Activated T-helper 1 cell treated with Interleukin-2 at 50 U/mL for 16 hours (primary cell): Measurements from ENCODE around the gene UPF2.
"Not testable (repeated sequence)": the region's sequence is repeated elsewhere in the genome, so short reads cannot be mapped to it uniquely, and the experiment has no call there.

Experiments used
- DNase-seq: peaks from one replicate; pipeline ENCODE4 v3.0.0-alpha.2; 2020; ENCODE audit warnings: low read depth

The UPF2 gene

DNA sequence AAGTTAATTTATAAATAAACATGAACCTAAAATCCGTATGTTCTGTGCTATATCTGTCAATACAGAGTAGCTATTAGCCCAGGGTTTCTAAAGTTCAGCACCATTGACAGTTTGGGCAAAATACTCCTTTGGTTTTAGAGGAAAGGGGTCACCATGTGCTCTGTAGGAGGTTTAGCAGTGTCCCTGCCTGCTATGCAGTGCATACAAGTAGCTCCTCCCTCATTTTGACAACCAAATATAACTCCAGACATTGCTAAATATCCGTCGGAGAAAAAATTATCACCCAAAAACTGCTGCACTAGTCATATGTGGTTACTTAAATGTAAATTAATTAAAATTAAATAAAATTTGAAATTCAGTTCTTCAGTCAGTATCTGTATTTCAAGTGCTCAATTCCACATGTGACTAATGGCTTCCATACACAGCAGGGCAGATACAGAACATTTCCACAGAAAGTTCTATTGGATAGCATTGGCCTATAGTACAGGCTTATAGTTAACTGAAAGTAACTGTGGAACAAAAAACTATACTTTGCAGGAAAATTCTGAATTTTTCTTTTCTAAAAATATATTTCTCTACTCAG lies 6.4 kb downstream of the UPF2 start:
- DNase-seq = no peak

DNA sequence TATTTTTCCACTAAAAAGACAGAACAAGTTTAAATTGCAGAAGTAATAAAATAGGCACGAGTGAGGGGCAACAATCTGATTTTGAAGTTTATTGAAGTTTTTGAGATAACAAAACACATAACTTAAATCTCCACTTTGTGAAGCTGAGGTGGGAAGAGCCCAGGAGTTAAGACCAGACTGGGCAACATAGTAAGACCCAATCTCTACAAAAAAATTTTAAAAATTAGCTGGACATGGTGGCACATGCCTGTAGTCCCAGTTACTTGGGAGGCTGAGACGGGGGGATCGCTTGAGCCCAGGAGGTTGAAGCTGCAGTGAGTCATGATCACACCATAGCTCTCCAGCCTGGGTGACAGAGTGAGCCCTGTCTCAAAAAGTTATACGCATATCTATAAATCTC lies 11.2 kb downstream of the UPF2 start:
- no peak for DNase-seq

DNA sequence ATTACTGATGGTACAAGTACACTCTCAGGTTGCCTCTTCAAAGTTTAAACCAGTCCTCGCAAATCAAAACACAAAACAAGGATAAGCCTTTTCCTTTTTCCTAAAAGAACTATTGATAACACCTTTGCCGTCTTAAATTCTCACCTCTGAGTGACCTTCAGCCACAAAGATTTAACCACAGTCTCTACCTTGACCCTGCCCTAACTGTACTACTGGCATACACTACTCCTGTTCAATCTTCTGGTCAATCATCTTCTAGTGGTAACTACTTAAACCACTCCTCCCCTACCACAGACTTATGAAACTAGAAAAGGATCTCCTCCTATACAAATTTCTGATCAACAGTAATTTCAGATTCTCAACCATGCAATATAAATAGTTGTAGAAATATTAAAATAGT lies 15.1 kb downstream of the UPF2 start:
- no peak for DNase-seq

DNA sequence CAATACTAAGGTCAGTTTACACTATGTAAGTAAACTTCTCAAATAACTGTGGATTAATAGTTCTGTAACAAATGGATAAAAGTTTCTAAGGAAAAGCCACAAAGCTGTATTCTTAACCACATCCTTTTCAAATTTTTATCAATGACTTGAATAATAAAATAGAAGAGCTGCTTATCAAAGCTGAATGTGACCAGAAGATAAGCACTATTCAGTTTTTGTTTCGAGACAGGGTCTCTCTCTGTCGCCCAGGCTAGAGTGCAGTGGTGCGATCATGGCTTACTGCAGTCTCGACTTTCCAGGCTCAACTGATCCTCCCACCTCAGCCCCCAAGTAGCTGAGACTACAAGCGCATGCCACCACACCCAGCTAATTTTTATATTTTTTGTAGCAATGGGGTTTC lies 17.0 kb downstream of the UPF2 start:
- no peak for DNase-seq

DNA sequence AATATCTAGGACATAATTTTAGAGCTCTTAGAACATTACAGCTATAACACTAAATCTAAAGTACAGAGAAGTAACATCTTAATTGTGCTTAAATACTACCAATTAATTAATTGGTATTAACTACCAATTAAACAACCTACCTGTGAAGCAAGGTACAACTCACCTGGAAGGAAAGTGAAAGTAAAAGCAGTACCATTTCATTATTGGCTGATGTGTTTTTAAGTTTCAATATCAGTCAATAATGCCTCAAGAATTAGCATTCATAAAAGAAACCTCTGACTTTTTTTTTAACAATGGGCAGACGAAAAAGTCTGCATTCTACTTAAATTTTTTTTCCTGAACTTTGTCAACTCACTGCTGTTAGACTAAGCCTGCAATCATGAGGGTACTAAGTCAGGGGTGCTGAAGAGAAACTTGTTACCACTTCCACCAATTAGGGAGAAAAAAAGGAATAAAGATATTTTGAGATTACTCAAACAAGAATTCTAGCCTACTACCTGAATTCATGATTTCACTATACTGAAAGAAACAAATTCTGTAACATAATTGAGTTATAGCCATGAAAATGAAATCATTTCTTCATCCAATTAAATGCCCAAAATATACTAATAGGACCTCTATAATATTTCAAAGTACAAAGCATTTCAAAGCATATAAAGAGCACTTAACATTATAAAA lies 19.9 kb downstream of the UPF2 start:
- no peak for DNase-seq

DNA sequence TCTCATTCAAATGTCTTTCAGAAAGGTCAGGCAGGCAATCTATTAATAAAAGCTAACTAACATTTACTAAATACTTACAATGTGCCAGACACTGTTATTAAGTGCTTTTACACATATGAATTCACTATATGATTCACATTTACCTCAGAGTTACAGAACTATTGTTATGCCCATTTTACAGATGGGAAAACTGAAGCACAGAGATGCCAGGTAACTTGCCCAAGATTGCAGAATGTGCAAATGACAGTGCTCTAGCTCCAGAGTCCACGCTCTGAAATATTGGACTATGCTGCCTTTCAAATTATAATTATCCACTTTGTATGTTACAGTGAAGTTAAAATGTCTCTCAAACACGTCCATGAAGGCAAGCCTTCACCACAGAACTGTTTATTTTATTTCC lies 22.0 kb downstream of the UPF2 start:
- no peak for DNase-seq

DNA sequence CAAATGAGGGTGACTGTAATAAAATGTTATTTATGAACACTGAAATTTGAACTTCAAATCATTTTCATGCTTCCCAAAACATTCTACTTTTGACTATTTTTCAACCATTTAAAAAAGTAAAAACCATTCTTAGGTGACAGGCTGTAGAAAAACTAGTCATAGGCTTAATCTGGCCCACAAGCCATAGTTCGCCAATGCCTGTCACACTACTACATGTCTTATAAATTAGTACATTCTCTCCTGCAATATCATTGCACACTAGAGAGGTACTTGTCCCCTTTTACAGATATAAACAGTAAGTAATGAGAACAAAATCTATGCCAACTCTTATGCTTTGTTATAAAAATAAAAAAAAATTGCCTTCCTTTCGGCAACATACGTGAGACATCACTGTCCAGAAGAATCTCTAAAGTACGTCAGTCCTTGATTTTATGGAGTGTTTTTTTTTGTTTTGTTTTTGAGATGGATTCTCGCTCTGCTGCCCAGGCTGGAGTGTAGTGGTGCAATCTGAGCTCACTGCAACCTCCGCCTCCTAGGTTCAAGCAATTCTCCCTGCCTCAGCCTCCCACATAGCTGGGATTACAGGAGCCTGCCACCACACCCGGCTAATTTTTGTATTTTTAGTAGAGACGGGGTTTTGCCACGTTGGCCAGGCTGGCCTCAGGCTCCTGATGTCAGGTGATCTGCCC lies 23.2 kb downstream of the UPF2 start:
- no peak for DNase-seq

DNA sequence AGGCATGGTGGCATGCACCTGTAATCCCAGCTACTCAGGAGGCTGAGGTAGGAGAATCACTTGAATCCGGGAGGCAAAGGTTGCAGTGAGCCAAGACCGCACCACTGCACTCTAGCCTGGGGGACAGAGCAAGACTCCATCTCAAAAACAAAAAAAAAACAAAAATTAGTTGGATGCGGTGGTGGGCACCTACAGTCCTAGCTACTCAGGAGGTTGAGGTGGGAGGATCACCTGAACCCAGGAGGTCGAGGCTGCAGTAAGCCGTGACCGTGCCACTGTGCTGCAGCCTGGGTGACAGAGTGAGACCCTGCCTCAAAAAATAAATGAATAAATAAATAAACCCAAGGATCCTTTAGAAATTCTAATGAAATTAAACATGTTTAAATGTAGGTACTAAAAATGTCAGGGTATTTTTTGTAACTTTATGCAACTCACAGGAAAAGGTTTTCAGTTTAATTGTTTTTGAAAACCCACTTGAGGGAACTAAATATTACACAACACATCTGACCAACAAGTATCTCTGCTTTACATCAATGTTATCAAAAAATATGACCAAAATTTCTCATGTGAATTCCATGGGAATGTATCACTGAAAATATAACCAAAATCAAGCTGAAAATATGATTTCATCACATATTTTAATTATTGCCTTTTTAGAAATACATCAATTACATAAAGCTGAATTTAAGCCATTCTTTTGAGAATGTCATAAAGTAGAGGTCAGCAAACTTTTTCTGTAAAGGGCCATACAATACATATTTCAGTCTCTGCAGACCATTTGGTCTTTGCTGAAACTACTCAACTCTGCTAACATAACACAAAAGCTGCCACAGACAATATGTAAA lies 23.9 kb downstream of the UPF2 start:
- DNase-seq = no peak

DNA sequence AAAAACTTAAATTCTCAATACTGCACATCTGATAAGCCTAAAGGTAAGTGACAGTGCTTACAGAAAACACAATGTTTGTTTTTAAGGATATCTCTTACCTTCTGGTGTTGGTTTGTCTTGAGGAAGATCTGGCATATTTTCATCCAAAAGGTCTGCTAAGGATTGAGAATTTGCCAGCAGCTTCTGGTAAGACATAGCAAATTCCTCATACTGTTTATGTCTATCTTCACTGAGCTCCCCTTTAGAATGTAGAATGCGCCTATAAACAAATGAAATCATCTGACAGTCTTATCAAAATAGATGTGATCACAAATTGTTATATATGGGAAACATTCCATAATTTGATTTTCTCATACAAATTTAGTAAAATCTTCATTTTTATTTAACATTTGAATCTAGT lies 28.7 kb downstream of the UPF2 start:
- DNase-seq = no peak

DNA sequence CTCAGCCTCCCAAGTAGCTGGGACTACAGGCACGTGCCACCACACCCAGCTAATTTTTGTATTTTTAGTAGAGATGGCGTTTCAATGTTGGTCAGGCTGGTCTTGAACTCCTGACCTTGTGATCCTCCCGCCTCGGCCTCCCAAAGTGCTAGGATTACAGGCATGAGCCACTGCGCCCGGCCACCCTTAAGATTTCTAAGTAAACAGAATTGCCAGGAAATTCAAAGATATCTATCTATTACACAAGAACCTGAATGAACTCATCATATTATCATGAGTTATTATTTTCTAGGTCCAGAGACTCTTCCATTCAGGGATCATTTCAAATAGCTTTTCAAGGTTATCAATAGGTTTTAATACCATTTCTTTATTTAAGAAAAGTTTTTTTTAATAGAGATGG lies 29.2 kb downstream of the UPF2 start:
- DNase-seq = not testable (repeated sequence)

DNA sequence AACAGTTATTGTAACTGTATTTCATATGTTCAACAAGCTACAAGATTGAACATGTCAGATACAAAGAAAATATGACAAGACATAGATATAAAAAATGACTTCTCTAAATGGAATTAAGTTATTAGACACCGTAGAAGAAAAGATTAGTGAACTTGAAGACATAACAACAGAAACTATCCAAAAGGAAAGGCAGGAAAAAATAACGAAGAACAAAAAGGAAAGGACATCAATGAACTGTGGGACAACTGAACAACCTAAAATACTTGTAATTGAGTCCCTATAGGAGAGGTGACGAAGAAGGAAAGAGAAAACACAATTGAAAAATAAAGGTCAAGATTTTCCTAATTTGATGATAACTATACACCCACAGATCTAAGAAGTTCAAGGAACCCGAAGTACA lies 32.3 kb downstream of the UPF2 start:
- no peak for DNase-seq

DNA sequence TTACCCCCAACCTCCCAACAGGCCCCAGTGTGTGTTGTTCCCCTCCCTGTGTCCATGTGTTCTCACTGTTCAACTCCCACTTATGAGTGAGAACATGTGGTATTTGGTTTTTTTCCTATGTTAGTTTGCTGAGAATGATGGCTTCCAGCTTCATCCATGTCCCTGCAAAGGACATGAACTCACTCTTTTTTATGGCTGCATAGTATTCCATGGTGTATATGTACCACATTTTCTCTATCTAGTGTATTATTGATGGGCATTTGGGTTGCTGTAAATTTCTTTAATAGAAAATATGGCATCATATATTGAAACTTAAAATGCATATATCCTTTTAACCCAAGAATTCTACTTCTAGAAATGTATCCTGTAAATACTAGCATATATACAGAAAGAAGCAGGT lies 33.8 kb downstream of the UPF2 start:
- not testable (repeated sequence) for DNase-seq

DNA sequence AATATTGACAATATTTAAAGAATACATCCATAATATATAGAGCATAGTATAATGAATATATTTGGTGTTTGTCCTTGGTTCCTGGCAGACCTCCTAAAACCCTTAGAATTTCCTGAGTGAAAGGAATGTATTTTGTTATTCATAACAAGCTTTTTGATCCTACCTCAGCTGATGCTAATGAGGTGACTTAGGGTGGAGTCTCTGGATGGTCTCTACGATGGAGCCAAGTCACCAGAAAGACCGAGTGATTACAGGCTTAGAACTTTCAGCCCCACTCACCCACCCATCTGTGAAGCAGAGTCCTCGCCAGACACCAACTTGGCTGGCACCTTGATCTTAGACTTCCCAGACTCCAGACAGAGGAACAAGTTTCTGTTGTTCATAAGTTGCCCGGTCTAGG lies 35.9 kb downstream of the UPF2 start:
- DNase-seq = no peak

DNA sequence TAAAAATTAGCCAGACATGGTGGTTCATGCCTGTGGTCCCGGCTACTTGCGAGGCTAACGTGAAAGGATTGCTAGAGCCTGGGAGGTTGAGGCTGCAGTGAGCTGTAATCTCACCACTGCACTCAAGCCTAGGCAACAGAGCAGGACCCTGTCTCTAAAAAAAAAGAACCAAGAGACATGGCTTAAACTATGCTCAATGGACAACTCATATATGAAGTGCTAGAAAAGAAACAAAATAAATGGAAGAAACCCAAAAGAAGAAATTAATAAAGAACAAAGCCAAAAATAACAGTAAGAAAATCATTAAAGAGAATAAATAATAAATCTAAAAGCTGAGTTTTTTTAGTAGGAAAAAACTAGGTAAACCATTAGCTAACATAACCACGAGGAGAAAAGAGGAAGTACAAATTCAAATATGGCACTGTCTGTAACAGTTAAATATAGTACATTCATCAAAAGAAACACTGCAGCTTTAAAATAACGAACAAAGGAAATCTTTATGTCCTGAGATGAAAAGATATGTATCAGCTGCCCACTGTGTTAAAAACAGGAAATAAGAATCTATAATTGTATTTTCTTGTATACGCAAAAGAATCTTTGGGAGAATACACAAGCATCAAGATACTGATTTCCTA lies 48.7 kb downstream of the UPF2 start:
- DNase-seq = no peak

DNA sequence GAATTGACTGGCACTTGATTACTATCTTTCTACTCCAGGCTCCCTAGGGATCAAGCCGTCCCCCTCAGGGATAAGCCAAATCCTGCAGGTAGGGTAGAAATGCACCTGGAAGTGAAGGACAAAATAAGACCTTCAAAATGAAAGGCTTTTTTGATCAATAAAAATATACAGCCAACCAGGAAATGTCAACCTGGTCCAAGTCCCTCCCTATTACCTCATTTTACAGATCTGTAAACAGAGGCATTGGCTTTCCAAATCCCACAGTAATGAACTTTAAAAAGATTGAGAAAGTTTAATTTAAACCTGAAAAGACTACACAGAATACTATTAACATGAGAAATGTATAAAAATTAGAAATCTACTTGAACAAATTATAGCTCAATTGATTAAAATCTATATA lies 53.7 kb downstream of the UPF2 start:
- no peak for DNase-seq

DNA sequence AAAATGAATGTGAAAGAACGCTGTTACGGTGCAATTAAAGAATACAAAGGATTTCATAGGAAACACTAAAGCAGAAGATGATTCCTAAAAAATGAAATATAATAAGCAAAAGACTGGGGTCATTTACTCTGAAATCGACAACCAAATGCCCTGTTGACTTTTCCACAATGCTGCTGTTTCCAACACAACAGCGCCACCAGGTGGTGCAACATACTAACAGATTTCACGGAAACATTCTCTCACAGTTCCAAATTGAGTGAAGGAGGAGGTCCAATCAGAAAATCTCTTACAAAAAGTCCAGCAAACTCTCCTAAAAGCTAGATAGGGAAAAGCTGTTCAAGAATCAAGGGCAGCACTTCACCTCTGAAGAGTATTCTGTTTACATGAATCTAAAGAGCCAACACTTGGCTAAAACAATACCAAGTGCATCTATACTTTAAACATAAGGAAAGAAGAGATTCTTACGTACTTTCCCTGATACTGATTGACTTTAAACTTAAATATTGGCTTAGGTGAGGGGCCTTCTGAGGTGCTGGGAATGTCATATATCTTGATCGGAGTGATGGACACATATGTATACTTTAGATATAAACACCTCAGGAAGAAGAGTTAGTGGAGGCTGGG lies 55.9 kb downstream of the UPF2 start:
- peak; percentile 27 for DNase-seq

DNA sequence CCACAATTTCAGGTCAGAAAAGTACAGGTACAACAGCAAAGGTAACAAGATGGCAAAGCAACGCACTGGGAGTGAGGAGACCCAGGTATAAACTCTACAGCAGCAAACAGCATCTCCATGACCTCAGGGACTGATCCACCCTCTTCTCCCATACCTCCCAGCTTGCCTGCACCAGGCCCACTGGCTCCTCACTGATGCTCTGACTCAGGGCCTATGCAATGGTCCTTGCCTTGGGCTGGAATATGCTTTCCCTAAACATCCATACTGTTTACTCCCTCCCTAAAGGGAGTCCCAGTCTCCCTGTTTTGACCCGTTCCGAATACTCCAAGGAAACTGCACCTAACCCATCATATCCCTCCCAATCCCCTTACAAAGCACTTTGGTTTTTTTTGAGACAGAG lies 60.4 kb downstream of the UPF2 start:
- no peak for DNase-seq

DNA sequence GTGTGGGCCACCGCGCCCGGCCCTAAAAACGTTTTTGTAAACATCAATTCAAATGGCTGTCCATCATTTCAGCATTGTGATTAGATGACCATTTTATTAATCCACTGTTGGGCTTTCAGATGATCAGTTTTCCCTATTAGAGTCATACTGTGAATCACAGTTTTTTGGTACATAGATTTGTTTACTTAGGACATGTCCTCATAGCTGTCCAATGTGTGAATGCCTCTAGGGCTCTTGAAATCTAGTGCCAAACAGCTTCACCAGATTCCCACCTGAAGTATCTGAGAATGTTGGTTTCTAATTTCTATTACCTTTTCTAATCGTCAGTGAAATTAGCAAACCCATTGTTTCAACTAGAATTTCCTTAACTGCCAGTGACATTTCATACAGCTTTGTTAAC lies 66.8 kb downstream of the UPF2 start:
- no peak for DNase-seq

DNA sequence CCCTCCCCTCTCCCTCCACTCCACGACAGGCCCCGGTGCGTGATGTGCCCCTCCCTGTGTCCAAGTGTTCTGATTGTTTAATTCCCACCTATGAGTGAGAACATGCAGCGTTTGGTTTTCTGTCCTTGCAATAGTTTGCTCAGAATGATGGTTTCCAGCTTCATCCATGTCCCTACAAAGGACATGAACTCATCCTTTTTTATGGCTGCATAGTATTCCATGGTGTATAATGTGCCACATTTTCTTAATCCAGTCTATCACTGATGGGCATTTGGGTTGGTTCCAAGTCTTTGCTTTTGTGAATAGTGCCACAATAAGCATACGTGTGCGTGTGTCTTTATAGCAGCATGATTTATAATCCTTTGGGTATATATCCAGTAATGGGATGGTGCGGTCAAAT lies 70.1 kb downstream of the UPF2 start:
- not testable (repeated sequence) for DNase-seq

DNA sequence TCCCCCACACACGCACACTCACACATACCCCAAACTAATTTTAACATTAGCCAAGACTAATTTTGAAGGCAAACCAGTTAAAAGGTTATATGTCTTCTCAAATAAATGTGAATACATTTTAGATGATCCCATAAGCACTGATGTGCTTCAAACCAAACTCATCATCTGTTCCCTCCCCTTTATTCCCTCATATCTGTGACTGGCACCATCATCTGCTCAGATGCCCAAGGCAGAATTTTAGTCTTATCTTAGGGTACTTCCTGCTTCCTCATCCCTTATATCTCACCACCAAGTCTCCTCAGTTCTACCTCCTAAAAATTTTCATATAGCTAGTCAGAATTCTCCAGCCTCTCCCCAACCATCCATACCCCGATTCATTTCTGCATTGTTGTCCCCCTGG lies 80.4 kb downstream of the UPF2 start:
- DNase-seq = no peak

DNA sequence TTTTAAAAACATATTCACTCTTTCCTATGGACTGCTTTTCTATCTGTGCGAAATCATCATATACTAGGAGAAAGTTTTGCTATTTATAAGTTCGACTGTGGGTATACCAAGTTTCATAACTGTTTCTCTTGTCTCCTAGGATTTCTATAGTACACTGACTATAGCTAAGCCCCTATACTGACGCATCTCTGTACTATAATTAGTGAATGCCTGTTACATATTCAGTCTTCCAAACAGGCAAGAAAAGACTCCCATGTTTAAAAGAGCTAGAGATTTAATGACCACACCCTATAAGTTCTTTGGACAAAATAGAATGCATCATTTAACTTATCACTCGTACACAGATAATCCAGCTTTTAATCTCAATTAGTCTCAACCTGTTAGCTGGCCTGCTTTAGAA lies 80.8 kb downstream of the UPF2 start:
- DNase-seq = no peak

DNA sequence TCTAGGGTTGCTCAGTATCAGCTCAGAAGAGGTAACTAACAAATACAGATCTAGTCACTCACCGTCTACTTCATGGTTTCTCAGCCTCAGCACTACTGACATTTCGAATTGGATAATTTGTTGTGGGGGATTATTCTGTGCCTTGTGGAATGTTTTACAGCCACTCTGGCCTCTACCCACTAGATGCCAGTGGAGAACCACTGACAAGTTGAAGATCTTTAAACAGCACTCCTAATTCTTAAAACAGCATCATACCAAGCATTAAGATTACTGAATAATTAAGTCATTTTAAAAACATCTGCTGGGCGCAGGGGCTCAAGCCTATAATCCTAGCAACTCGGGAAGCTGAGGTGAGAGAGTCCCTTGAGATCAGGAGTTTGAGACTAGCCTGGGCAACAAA lies 82.6 kb downstream of the UPF2 start:
- DNase-seq = no peak
